Measurements from ENCODE around the gene ADM2.

DNA sequence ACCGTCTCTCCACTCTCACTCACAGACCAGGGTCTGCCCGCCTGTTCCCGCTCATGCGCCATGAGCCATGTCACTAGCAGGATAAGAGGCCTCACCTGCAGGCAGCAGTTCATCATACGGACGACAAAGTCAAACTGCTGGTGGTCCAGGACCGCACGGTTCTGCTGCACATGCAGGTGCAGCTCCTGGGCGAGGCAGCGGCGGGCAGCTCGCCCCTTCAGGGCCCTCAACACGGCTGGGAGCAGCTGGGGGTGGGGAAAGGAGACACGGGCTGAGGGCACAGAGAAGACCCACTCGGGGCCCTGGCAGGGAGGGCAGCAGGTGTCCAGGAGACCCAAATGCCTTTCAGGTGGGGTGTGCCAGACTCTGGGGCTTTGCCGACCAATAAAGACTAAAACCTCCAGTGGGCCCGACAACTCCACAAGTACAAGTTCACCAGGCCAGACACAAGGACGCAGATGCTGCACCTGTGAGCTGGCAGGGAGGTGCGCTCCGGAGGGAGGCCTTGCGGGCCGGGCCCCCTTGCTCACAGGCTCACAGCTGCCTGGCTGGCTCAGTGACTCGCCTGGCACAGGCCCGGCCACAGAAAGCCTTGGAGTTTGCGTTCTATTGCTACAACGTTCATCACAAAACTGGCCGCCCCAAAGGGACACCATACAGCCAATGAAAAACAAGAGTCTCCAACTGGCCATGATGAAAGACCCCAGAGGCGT is 18.0 kb upstream of the ADM2 start:
- TF ChIP-seq, protein P1, sequence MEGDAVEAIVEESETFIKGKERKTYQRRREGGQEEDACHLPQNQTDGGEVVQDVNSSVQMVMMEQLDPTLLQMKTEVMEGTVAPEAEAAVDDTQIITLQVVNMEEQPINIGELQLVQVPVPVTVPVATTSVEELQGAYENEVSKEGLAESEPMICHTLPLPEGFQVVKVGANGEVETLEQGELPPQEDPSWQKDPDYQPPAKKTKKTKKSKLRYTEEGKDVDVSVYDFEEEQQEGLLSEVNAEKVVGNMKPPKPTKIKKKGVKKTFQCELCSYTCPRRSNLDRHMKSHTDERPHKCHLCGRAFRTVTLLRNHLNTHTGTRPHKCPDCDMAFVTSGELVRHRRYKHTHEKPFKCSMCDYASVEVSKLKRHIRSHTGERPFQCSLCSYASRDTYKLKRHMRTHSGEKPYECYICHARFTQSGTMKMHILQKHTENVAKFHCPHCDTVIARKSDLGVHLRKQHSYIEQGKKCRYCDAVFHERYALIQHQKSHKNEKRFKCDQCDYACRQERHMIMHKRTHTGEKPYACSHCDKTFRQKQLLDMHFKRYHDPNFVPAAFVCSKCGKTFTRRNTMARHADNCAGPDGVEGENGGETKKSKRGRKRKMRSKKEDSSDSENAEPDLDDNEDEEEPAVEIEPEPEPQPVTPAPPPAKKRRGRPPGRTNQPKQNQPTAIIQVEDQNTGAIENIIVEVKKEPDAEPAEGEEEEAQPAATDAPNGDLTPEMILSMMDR (IDR thresholded peaks at IDR 0.05), result no peak
- TF ChIP-seq POLR2A (IDR thresholded peaks at IDR 0.05), result no peak

Measured in vagina (tissue), 2 donors.